HG03469 (cell line): Measurements from ENCODE around the gene RILPL2.
"Not testable (repeated sequence)": the region's sequence is repeated elsewhere in the genome, so short reads cannot be mapped to it uniquely, and the experiment has no call there.

Experiments
- ATAC-seq: cut with Tn5 transposase; IDR thresholded peaks from one replicate; pipeline ENCODE4 v1.9.1; 2021; ENCODE audit warnings: mild to moderate bottlenecking, moderate library complexity, moderate number of reproducible peaks; ENCODE audit not compliant: unreplicated experiment

RILPL2 gene

DNA sequence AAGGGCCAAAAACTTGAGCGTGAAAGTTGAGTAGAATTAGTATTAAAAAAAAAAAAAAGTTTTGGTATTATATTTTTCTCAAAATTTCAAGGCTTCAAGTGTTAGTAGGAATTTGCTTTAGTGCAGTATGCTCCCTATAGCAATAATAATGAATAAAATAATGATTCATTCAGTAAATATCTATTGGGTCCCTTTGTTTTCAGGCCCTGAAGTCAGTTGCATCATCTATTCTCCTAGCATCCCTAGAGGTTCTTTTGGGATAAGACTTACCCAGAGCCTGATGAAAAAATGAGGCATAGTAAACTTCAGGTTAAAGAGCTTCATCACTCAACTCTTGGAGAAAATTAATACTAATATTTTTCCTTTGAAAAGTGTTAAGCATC lies 51.5 kb downstream of the RILPL2 start:
- no peak for ATAC-seq

GRCh38 chr12:123384318-123384993 lies 52.0 kb downstream of the RILPL2 start:
- no peak for ATAC-seq

DNA sequence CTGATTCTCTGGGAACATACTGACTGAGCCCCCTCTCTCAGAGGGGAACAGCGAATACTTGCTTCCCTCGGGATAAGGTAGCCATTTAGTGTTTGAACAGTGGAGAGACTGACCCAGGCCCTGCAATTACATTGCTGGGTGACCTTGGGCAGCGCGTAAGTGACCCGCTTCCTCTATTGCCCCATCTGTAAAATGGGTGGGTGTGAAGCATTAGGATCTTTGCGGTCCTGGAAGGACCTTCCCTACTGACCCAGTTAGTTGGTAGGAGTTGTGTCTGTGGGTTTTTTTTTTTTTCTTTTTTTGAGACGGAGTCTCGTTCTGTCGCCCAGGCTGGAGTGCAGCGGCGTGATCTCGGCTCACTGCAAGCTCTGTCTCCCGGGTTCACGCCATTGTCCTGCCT lies 53.8 kb downstream of the RILPL2 start:
- no peak for ATAC-seq

DNA sequence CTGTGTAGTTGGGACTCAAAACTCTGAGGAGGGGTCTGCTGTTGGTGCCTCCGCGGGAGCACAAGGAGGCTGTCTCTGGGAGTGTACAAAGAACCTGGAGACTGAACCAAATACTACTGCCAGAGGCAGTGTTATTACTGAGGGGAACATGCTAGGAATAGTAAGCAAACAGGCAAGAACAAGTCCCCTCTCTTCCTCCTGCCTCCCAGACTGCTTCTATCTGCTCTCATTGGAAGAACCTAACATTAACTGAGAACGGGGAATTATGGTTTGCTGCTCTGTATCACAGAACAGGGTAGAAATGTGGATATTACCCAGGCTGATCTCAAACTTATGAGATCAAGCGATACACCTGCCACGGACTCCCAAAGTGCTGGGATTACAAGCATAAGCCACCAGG lies 57.1 kb downstream of the RILPL2 start:
- ATAC-seq: no peak

- not testable (repeated sequence) for ATAC-seq
These were observed 64.1 kb downstream of the RILPL2 start for GRCh38 chr12:123372415-123372814.

DNA sequence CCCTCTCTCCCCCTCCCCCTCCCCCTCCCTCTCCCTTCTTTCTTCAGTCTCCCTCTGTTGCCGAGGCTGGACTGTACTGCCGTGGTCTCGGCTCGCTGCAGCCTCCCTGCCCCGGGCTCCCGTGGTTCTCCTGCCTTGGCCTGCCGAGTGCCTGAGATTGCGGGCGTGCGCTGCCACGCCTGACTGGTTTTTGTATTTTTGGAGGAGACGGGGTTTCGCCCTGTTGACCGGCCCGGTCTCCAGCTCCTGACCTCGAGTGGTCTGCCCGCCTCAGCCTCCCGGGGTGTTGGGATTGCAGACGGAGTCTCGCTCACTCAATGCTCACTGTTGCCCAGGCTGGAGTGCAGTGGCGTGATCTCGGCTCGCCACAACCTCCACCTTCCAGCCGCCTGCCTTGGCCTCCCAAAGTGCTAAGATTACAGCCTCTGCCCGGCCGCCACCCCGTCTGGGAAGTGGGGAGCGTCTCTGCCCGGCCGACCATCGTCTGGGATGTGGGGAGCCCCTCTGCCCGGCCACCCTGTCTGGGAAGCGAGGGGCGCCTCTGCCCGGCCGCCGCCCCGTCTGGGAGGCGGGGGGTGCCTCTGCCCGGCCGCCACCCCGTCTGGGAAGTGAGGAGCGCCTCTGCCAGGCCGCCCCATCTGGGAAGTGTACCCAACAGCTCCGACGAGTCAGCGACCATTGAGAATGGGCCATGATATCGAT lies 64.7 kb downstream of the RILPL2 start:
- not testable (repeated sequence) for ATAC-seq

DNA sequence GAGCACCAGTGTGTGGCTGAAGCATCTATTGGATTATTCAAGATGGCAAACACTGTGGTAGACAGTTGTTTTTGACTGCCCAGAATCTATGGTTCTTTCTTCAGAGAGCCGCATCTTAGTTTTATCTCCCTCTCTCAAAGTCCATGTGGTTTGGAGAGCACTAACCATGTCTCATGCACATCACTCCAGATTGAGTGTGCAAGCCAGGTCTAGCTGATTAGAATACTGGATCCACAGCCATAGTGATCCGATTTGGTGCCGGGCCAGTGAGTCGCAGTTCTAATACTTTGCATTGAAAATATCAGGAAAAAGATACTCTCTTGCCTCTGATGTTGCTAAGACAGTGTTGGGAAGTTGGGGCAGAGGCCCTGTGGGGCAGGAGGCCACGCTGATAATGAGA lies 67.3 kb downstream of the RILPL2 start:
- ATAC-seq: no peak

- ATAC-seq: not testable (repeated sequence)
These were observed 68.1 kb downstream of the RILPL2 start for GRCh38 chr12:123368431-123368830.

- ATAC-seq: no peak
These were observed 69.0 kb downstream of the RILPL2 start for GRCh38 chr12:123367511-123367910.
